ENCODE results near the gene MMUT.

DNA sequence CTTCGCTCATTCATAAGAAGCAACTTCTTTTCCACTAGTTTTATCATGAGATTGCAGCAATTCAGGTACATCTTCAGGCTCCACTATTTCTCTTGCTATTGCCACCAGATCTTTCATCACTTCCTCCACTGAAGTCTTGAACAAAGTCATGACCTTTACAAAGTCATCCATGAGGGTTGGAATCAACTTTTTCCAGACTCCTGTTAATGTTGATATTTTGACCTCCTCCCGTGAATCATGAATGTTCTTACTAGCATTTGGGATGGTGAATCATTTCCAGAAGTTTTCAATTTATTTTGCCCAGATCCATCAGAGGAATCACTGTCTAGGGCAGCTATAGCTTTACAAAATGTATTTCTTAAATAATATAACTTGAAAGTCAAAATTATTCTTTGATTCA, 1.6 kb upstream of the MMUT start:
- no peak for TF ChIP-seq EZH2 (IDR thresholded peaks at IDR 0.05; ENCODE audit: borderline replicate concordance, low read depth, low read length, poor library complexity, severe bottlenecking)
- TF ChIP-seq, protein P1, sequence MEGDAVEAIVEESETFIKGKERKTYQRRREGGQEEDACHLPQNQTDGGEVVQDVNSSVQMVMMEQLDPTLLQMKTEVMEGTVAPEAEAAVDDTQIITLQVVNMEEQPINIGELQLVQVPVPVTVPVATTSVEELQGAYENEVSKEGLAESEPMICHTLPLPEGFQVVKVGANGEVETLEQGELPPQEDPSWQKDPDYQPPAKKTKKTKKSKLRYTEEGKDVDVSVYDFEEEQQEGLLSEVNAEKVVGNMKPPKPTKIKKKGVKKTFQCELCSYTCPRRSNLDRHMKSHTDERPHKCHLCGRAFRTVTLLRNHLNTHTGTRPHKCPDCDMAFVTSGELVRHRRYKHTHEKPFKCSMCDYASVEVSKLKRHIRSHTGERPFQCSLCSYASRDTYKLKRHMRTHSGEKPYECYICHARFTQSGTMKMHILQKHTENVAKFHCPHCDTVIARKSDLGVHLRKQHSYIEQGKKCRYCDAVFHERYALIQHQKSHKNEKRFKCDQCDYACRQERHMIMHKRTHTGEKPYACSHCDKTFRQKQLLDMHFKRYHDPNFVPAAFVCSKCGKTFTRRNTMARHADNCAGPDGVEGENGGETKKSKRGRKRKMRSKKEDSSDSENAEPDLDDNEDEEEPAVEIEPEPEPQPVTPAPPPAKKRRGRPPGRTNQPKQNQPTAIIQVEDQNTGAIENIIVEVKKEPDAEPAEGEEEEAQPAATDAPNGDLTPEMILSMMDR (conservative IDR thresholded peaks at IDR 0.05; ENCODE audit: low read depth, low read length), result no peak

All from A673 (cell line).